ENCODE measurements around the gene SCAF11. TPM values are rescaled to one million over a fixed set of nuclear protein-coding genes. Genes with fewer than 3 reads are reported as not detected.
"Not testable (repeated sequence)": the region's sequence is repeated elsewhere in the genome, so short reads cannot be mapped to it uniquely, and the experiment has no call there.

SCAF11 gene, protein sequence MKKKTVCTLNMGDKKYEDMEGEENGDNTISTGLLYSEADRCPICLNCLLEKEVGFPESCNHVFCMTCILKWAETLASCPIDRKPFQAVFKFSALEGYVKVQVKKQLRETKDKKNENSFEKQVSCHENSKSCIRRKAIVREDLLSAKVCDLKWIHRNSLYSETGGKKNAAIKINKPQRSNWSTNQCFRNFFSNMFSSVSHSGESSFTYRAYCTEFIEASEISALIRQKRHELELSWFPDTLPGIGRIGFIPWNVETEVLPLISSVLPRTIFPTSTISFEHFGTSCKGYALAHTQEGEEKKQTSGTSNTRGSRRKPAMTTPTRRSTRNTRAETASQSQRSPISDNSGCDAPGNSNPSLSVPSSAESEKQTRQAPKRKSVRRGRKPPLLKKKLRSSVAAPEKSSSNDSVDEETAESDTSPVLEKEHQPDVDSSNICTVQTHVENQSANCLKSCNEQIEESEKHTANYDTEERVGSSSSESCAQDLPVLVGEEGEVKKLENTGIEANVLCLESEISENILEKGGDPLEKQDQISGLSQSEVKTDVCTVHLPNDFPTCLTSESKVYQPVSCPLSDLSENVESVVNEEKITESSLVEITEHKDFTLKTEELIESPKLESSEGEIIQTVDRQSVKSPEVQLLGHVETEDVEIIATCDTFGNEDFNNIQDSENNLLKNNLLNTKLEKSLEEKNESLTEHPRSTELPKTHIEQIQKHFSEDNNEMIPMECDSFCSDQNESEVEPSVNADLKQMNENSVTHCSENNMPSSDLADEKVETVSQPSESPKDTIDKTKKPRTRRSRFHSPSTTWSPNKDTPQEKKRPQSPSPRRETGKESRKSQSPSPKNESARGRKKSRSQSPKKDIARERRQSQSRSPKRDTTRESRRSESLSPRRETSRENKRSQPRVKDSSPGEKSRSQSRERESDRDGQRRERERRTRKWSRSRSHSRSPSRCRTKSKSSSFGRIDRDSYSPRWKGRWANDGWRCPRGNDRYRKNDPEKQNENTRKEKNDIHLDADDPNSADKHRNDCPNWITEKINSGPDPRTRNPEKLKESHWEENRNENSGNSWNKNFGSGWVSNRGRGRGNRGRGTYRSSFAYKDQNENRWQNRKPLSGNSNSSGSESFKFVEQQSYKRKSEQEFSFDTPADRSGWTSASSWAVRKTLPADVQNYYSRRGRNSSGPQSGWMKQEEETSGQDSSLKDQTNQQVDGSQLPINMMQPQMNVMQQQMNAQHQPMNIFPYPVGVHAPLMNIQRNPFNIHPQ (N-terminal part only)
- 100 to 1,000 TPM; 124 to 221 (median 167) TPM for total RNA-seq

GRCh38 chr12:45990468-45991283 is at the start of gene SCAF11:
Gene SCAF11, minus strand, starts transcription at chr12:45990574. Its CDS starts 26,407 bp downstream, at chr12:45964167.
- H3K27ac ChIP-seq: peak within 1 kb of the TSS; percentile 100
- H3K4me3 ChIP-seq: peak within 1 kb of the TSS; percentile 99
- peaks cover 39% of the 10 kb centered on the region for H3K4me1 ChIP-seq
- TF ChIP-seq EP300 (IDR thresholded peaks at IDR 0.05) (no peak), POLR2A (IDR thresholded peaks at IDR 0.05) (peak; percentile 74 to 90), POLR2AphosphoS5 (IDR thresholded peaks at IDR 0.05) (peak; percentile 10 to 86 (median 80)), CTCF (IDR thresholded peaks at IDR 0.05) (peak; percentile 98)
- peak; percentile 100 for DNase-seq (ENCODE audit: low spot score in 2 of 2)
- no peaks in the 10 kb centered on the region for H3K9me3 ChIP-seq
- no peaks in the 10 kb centered on the region for H3K36me3 ChIP-seq
- under 1% methylated on average over 52 of the region's 54 CpGs for whole genome bisulfite sequencing
- H3K27me3 ChIP-seq: no peaks in the 10 kb centered on the region

- not testable (repeated sequence) for DNase-seq (ENCODE audit: low spot score in 2 of 2); H3K4me3 ChIP-seq; H3K27ac ChIP-seq; H3K36me3 ChIP-seq; H3K27me3 ChIP-seq; H3K9me3 ChIP-seq; H3K4me1 ChIP-seq
- 36% methylated on average over 2 of the region's 4 CpGs for WGBS
Measured at GRCh38 chr12:46037066-46037465, 46.7 kb upstream of the SCAF11 start.

DNA sequence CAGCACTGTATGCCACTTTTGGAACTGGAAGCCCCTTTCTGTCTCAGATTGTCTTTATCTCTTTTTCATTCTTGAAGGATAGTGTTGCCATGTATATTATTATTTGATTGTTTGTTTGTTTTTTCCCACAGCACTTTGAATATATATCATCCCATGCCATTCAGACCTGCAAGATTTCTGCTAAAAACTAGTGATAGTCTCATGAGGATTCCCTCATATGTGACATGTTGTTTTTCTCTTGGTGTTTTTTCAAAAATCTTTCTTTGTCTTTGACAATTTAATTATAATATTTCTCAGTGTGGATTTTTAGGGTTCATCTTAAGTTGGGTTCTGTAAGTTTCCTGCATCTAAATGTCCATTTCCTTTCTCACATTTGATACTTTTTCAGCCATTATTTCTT is 36.8 kb upstream of the SCAF11 start:
- H3K9me3 ChIP-seq: peaks cover 24% of the 10 kb centered on the region
- H3K27ac ChIP-seq: no peak overlapping the region
- no peaks in the 10 kb centered on the region for H3K36me3 ChIP-seq
- no peaks in the 10 kb centered on the region for H3K4me1 ChIP-seq
- TF ChIP-seq POLR2A (IDR thresholded peaks at IDR 0.05) (no peak), POLR2AphosphoS5 (IDR thresholded peaks at IDR 0.05) (no peak), CTCF (IDR thresholded peaks at IDR 0.05) (no peak), EP300 (IDR thresholded peaks at IDR 0.05) (no peak)
- DNase-seq (ENCODE audit: low spot score in 2 of 2): no peak
- H3K27me3 ChIP-seq: no peaks in the 10 kb centered on the region
- no peak overlapping the region for H3K4me3 ChIP-seq

DNA sequence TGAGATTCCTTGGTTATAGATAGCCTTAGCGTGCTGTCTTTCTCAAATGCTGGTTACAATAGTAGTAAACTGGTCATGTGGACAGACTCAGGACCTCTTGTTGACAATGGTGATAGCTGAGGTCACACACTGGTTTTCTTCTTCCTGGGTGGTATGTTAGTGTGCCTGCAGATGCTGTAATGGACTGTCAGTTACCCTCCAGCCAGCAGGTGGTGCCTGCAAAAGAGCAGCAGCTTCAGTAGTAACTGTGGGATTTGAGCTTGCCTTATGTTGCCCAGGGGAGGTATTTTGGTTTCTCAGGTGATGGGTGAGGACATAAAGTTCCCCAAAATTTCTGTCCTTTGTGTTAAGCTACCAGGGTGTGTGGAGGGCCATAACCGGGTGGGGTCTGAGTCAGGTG is 33.7 kb upstream of the SCAF11 start:
- Histone ChIP-seq H3K27ac (no peak overlapping the region), H3K36me3 (no peaks in the 10 kb centered on the region), H3K9me3 (peaks cover 24% of the 10 kb centered on the region), H3K27me3 (no peaks in the 10 kb centered on the region), H3K4me1 (no peaks in the 10 kb centered on the region), H3K4me3 (no peak overlapping the region)
- TF ChIP-seq CTCF (IDR thresholded peaks at IDR 0.05) (no peak), POLR2A (IDR thresholded peaks at IDR 0.05) (no peak), EP300 (IDR thresholded peaks at IDR 0.05) (no peak), POLR2AphosphoS5 (IDR thresholded peaks at IDR 0.05) (no peak)
- DNase-seq (ENCODE audit: low spot score in 2 of 2): no peak
- 92% methylated on average over 2 of the region's 2 CpGs for WGBS

DNA sequence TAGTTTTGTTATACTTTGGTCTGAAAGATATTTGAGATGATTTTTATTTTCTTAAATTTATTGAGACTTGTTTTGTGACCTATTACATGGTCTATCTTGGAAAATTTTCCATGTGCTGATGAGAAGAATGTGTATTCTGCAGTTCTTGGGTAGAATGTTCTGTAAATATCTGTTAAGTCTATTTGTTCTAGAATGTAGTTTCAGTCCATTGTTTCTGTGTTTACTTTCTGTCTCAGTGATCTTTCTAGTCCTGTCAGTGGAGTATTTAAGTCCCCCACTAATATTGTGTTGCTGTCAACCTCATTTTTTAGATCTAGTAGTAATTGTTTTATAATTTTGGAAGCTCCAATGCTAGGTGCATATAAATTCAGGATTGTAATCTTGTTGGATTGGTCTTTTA is 30.4 kb upstream of the SCAF11 start:
- H3K4me3 ChIP-seq: no peak overlapping the region
- no peak for TF ChIP-seq POLR2A (IDR thresholded peaks at IDR 0.05)
- TF ChIP-seq POLR2AphosphoS5 (IDR thresholded peaks at IDR 0.05): no peak
- no peak for TF ChIP-seq EP300 (IDR thresholded peaks at IDR 0.05)
- TF ChIP-seq CTCF (IDR thresholded peaks at IDR 0.05): no peak
- H3K27me3 ChIP-seq: no peaks in the 10 kb centered on the region
- peaks cover 11% of the 10 kb centered on the region for H3K9me3 ChIP-seq
- no peaks in the 10 kb centered on the region for H3K36me3 ChIP-seq
- H3K4me1 ChIP-seq: no peaks in the 10 kb centered on the region
- no peak overlapping the region for H3K27ac ChIP-seq
- no peak for DNase-seq (ENCODE audit: low spot score in 2 of 2)

GRCh38 chr12:46018712-46019111 is 28.3 kb upstream of the SCAF11 start:
- not testable (repeated sequence) for DNase-seq (ENCODE audit: low spot score in 2 of 2); H3K4me3 ChIP-seq; H3K9me3 ChIP-seq; H3K27me3 ChIP-seq; H3K27ac ChIP-seq; H3K36me3 ChIP-seq; H3K4me1 ChIP-seq
- 85% methylated on average over 3 of the region's 4 CpGs for WGBS

- DNase-seq (ENCODE audit: low spot score in 2 of 2): not testable (repeated sequence)
- 92% methylated on average over 22 of the region's 33 CpGs for WGBS
Measured at GRCh38 chr12:46017866-46018375, 27.5 kb upstream of the SCAF11 start.

More at GRCh38 chr12:46017866-46018375, 27.5 kb upstream of the SCAF11 start:
- not testable (repeated sequence) for H3K27me3 ChIP-seq, H3K9me3 ChIP-seq, H3K36me3 ChIP-seq, H3K27ac ChIP-seq, H3K4me3 ChIP-seq, H3K4me1 ChIP-seq

Measured in suprapubic skin (tissue), 4 donors.